H1 (cell line): ENCODE results near the gene LRRC17. TPM values are rescaled to one million over a fixed set of nuclear protein-coding genes. Genes with fewer than 3 reads are reported as not detected.

ENCODE experiments used
- CTCF ChIA-PET: fragments of 300-600 bp; sonication (Branson Sonifier 250); formaldehyde crosslinking; loops from one replicate; lab custom pipeline; 2021; ENCODE audit not compliant: partially characterized antibody; lab: Charles Lee
- POLR2A ChIA-PET: fragments of 300-600 bp; sonication (Branson Sonifier 250); formaldehyde crosslinking; loops from one replicate; lab custom pipeline; 2021; ENCODE audit warnings: inconsistent platforms; ENCODE audit not compliant: partially characterized antibody; lab: Charles Lee
- DNase-seq, 2 experiments: peaks; one replicate each; pipeline versions ENCODE4 v3.0.0 to v3.0.0-alpha.2; 2010 to 2022; ENCODE audit warnings: low spot score in 2 of 2, low read depth in 1 of 2, mixed read lengths in 1 of 2
- FAIRE-seq: peaks from 2 replicates; lab custom pipeline; 2011; peaks lifted over from hg19 to GRCh38; lab: Jason Lieb, UNC
- H2AFZ ChIP-seq: 2 replicates; pipeline ENCODE4 v1.8.1; 2012; ENCODE audit warnings: low read length, inconsistent platforms
- H2AK5ac ChIP-seq: 2 replicates; pipeline ENCODE4 v1.6.1; 2013; ENCODE audit warnings: low read depth, low read length
- H2BK120ac ChIP-seq: replicated peaks from 2 replicates; pipeline ENCODE3; 2013; ENCODE audit warnings: low read depth, low read length, inconsistent platforms
- H2BK12ac ChIP-seq: 2 replicates; pipeline ENCODE4 v1.6.1; 2013; ENCODE audit warnings: low read depth, low read length
- H2BK15ac ChIP-seq: 2 replicates; pipeline ENCODE4 v1.6.1; 2013; ENCODE audit warnings: low read length
- H2BK20ac ChIP-seq: 2 replicates; pipeline ENCODE4 v1.6.1; 2013; ENCODE audit warnings: low read length
- H2BK5ac ChIP-seq: 2 replicates; pipeline ENCODE4 v1.6.1; 2013; ENCODE audit warnings: low read depth, low read length
- H3K14ac ChIP-seq: 2 replicates; pipeline ENCODE4 v1.6.1; 2013; ENCODE audit warnings: inconsistent platforms; ENCODE audit not compliant: insufficient read length
- H3K18ac ChIP-seq: 2 replicates; pipeline ENCODE4 v1.6.1; 2013; ENCODE audit warnings: low read length; ENCODE audit errors: extremely low read depth
- H3K23ac ChIP-seq: 2 replicates; pipeline ENCODE4 v1.6.1; 2013; ENCODE audit warnings: inconsistent platforms; ENCODE audit not compliant: insufficient read length
- H3K23me2 ChIP-seq: 2 replicates; pipeline ENCODE4 v1.6.1; 2013; ENCODE audit warnings: low read depth, low read length
- H3K27ac ChIP-seq: 2 replicates; pipeline ENCODE4 v1.6.1; 2011; ENCODE audit warnings: low read depth, low read length, inconsistent platforms
- H3K27me3 ChIP-seq, 4 experiments: replicated peaks in 1 of 4; 1 replicate in 1 of 4; 2 replicates in 3 of 4; pipeline versions ENCODE4 v1.6.1 to v1.8.1; 2011 to 2013; ENCODE audit warnings: low read length in 3 of 4, mild to moderate bottlenecking in 3 of 4, inconsistent platforms in 2 of 4, mixed read lengths in 2 of 4, moderate library complexity in 1 of 4; ENCODE audit not compliant: control insufficient read depth in 3 of 4, insufficient read depth in 3 of 4; ENCODE audit errors: extremely low read depth in 1 of 4
- H3K36me3 ChIP-seq, 4 experiments: 2 replicates each; pipeline versions ENCODE4 v1.6.1 to v1.8.1; 2011 to 2013; ENCODE audit warnings: mild to moderate bottlenecking in 4 of 4, low read length in 3 of 4, moderate library complexity in 2 of 4, control low read depth in 1 of 4, inconsistent platforms in 1 of 4; ENCODE audit not compliant: insufficient read depth in 4 of 4, control insufficient read depth in 2 of 4
- H3K4ac ChIP-seq: replicated peaks from 2 replicates; pipeline ENCODE3; 2013; ENCODE audit warnings: low read length, low read depth, mixed read lengths, inconsistent platforms; ENCODE audit not compliant: insufficient read length
- H3K4me1 ChIP-seq, 4 experiments: replicated peaks in 1 of 4; 1 replicate in 1 of 4; 2 replicates in 3 of 4; pipeline versions ENCODE4 v1.6.1 to v1.8.1; 2011 to 2013; ENCODE audit warnings: low read length in 3 of 4, inconsistent platforms in 2 of 4, mixed read lengths in 1 of 4; ENCODE audit not compliant: insufficient read depth in 4 of 4, control insufficient read depth in 3 of 4
- H3K4me2 ChIP-seq, 2 experiments: 2 replicates each; pipeline versions ENCODE4 v1.6.1 to v1.8.1; 2011 to 2013; ENCODE audit warnings: low read depth in 2 of 2, low read length in 2 of 2, control low read depth in 1 of 2, inconsistent platforms in 1 of 2, mild to moderate bottlenecking in 1 of 2; ENCODE audit not compliant: insufficient read depth in 1 of 2
- H3K4me3 ChIP-seq, 4 experiments: fragments of 200-600, 300-600 bp in 1 of 4; sonication (generic), shearing (Covaris generic), sonication (Bioruptor Twin) in 1 of 4; 2 replicates each; pipeline versions ENCODE4 v1.5.1 to v1.8.1; 2011 to 2016; ENCODE audit warnings: low read length in 4 of 4, low read depth in 3 of 4, control low read depth in 2 of 4, inconsistent platforms in 2 of 4, mild to moderate bottlenecking in 2 of 4, mixed read lengths in 1 of 4, moderate library complexity in 1 of 4; ENCODE audit not compliant: insufficient read depth in 2 of 4; ENCODE audit errors: extremely low read depth in 1 of 4
- H3K56ac ChIP-seq: replicated peaks from 2 replicates; pipeline ENCODE3; 2013; ENCODE audit warnings: low read depth, mild to moderate bottlenecking, mixed read lengths, low read length, inconsistent platforms; ENCODE audit not compliant: insufficient read length
- H3K79me1 ChIP-seq: 2 replicates; pipeline ENCODE4 v1.6.1; 2013; ENCODE audit warnings: low read depth, low read length, control low read depth
- H3K79me2 ChIP-seq, 2 experiments: 2 replicates each; pipeline versions ENCODE4 v1.6.1 to v1.8.1; 2012 to 2013; ENCODE audit warnings: low read length in 2 of 2, mild to moderate bottlenecking in 2 of 2, inconsistent platforms in 1 of 2; ENCODE audit not compliant: insufficient read depth in 2 of 2, control insufficient read depth in 1 of 2
- H3K9ac ChIP-seq, 4 experiments: replicated peaks in 1 of 4; 1 replicate in 1 of 4; 2 replicates in 3 of 4; pipeline versions ENCODE4 v1.6.1 to v1.8.1; 2011 to 2013; ENCODE audit warnings: low read depth in 3 of 4, low read length in 3 of 4, control low read depth in 2 of 4, mild to moderate bottlenecking in 2 of 4, moderate library complexity in 2 of 4, inconsistent platforms in 1 of 4; ENCODE audit errors: extremely low read depth in 1 of 4
- H3K9me3 ChIP-seq, 2 experiments: 2 replicates each; pipeline versions ENCODE4 v1.6.1 to v1.8.1; 2012 to 2013; ENCODE audit warnings: mild to moderate bottlenecking in 2 of 2, moderate library complexity in 2 of 2, control low read depth in 1 of 2, inconsistent platforms in 1 of 2, low read depth in 1 of 2, low read length in 1 of 2, mixed read lengths in 1 of 2; ENCODE audit not compliant: insufficient read depth in 2 of 2
- H4K20me1 ChIP-seq, 2 experiments: replicated peaks in 1 of 2; 2 replicates each; pipeline versions ENCODE3 to v1.8.1; 2011 to 2013; ENCODE audit warnings: inconsistent platforms in 2 of 2, low read length in 2 of 2, mild to moderate bottlenecking in 1 of 2; ENCODE audit not compliant: insufficient read depth in 2 of 2, control insufficient read depth in 1 of 2
- H4K5ac ChIP-seq: 2 replicates; pipeline ENCODE4 v1.6.1; 2013; ENCODE audit warnings: low read length, low read depth, mixed read lengths, inconsistent platforms; ENCODE audit not compliant: insufficient read length
- H4K8ac ChIP-seq: 2 replicates; pipeline ENCODE4 v1.8.0; 2013; ENCODE audit warnings: mild to moderate bottlenecking, moderate library complexity, low read length, inconsistent platforms; ENCODE audit not compliant: insufficient read depth; ENCODE audit errors: extremely low read depth
- H4K91ac ChIP-seq: replicated peaks from 2 replicates; pipeline ENCODE3; 2013; ENCODE audit warnings: low read length, mixed read lengths, inconsistent platforms; ENCODE audit not compliant: insufficient read length
- CHD1 ChIP-seq: IDR thresholded peaks from 2 replicates; pipeline ENCODE4 v1.6.1; 2012; ENCODE audit warnings: low read depth, low read length, improper control_type of control experiment
- GTF2F1 ChIP-seq: IDR thresholded peaks from 2 replicates; pipeline ENCODE4 v1.6.1; 2012; ENCODE audit warnings: low read depth, low read length, improper control_type of control experiment, borderline replicate concordance
- NRF1 ChIP-seq: IDR thresholded peaks from 2 replicates; pipeline ENCODE4 v1.6.1; 2011; ENCODE audit warnings: mild to moderate bottlenecking, low read depth, low read length, improper control_type of control experiment
- RBBP5 ChIP-seq: IDR thresholded peaks from 2 replicates; pipeline ENCODE4 v1.7.1; 2012; ENCODE audit warnings: low read depth, mild to moderate bottlenecking, inconsistent platforms, low read length, moderate library complexity, borderline replicate concordance
- RXRA ChIP-seq: IDR thresholded peaks from 2 replicates; pipeline ENCODE4 v1.6.1; 2011; ENCODE audit warnings: low read depth, mild to moderate bottlenecking, low read length, moderate library complexity; ENCODE audit not compliant: insufficient read depth
- SUZ12 ChIP-seq: fragments of 200-600 bp; sonication (generic); IDR thresholded peaks from 2 replicates; pipeline ENCODE4 v1.6.1; 2012; ENCODE audit warnings: mild to moderate bottlenecking, inconsistent platforms, low read length, moderate library complexity, mixed read lengths
- ZNF274 ChIP-seq: IDR thresholded peaks from 2 replicates; pipeline ENCODE4 v1.7.0; 2012; ENCODE audit warnings: low read length, borderline replicate concordance; ENCODE audit errors: extremely low read depth
- WGBS, 2 experiments: shearing (Covaris generic) in 1 of 2; methylation state at CpG; one replicate each; pipeline versions ENCODE4 v1.1.6 to v1.1.7; 2013 to 2015; ENCODE audit warnings: low lambda C conversion rate in 2 of 2, mixed read lengths in 2 of 2, inconsistent platforms in 1 of 2, low coverage in 1 of 2, missing lambda C conversion rate in 1 of 2; ENCODE audit not compliant: insufficient replicate concordance in 2 of 2, insufficient coverage in 1 of 2, insufficient read length in 1 of 2; ENCODE audit errors: extremely low coverage in 1 of 2, missing lambda C conversion rate in 1 of 2; 5-methylcytosine and 5-hydroxymethylcytosine counted together
- polyA plus RNA-seq, 7 experiments: library from polyadenylated mRNA; depleted of rRNA in 3 of 7; stranded (reverse) in 5 of 7; unstranded in 2 of 7; fragments of >200 nt in 5 of 7; fragments of 200-250 nt in 2 of 7; gene quantifications; 1 replicate in 5 of 7; 2 replicates in 1 of 7; 4 replicates in 1 of 7; pipeline versions ENCODE4 v1.2.1 to v1.2.3, GENCODE V29; 2011 to 2013; ENCODE audit warnings: missing spikeins in 2 of 7, mixed read lengths in 2 of 7
- total RNA-seq: library from RNA; stranded (reverse); fragmentation: NEBNext Ultra II Directional; extraction: Animal tissue kit (Norgen Biotek cat#: 25700); gene quantifications from 2 replicates; pipeline ENCODE4 v1.2.1, GENCODE V29; 2021

The LRRC17 gene
- total and polyA plus RNA-seq, 2 of the 8 experiments (the other 6 are each of a cell fraction or from before 2014, with no cell fraction given): 3.0 TPM

DNA sequence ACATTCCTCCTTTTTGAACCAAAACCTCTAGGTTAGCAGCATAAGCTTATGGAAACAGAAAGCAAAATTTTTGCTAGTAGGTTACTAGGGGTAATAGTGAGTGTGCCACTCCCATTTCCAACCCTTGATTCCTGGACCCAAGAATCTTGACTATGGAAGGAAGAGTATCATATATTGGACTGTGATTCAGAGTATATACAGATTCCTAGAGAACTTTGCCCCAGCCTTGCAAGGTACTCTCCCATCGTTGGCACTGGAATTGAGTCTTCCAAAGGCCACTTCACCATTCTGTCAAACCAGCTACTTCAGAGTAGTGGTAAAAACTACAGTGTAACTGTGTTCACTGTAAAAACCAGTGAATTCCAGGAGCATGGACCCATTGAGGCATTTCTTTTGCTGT, 69.4 kb downstream of the LRRC17 start:
- Histone ChIP-seq H3K27me3 (no peaks in the 10 kb centered on the region), H3K79me2 (no peaks in the 10 kb centered on the region), H4K8ac (no peak overlapping the region), H4K20me1 (no peaks in the 10 kb centered on the region), H3K23ac (no peak overlapping the region), H2AFZ (no peak overlapping the region), H2BK120ac (no peak overlapping the region), H2BK12ac (no peak overlapping the region), H2BK20ac (no peak overlapping the region), H2BK5ac (no peak overlapping the region), H3K36me3 (no peaks in the 10 kb centered on the region), H3K27ac (no peak overlapping the region), H2BK15ac (no peak overlapping the region), H3K79me1 (no peaks in the 10 kb centered on the region), H3K9ac (no peak overlapping the region), H3K56ac (no peak overlapping the region), H3K14ac (no peak overlapping the region), H3K23me2 (no peaks in the 10 kb centered on the region), H3K4me1 (no peaks in the 10 kb centered on the region), H2AK5ac (no peak overlapping the region), H3K18ac (no peak overlapping the region), H3K9me3 (no peaks in the 10 kb centered on the region), H4K91ac (no peak overlapping the region), H3K4me2 (no peak overlapping the region), H3K4me3 (no peak overlapping the region), H4K5ac (no peak overlapping the region), H3K4ac (no peak overlapping the region)
- 94% methylated on average over 1 of the region's 1 CpG; no CpG with 5 or more reads in 1 of the 2 experiments for WGBS, 2 experiments
- DNase-seq (no peak), FAIRE-seq (no peak)
- ChIA-PET CTCF (no interaction called here), POLR2A (no interaction called here)
- TF ChIP-seq RXRA (no peak), SUZ12 (no peak), RBBP5 (no peak), CHD1 (no peak), NRF1 (no peak), GTF2F1 (no peak), ZNF274 (no peak)
